Measurements from ENCODE around the gene MAP3K20.

The MAP3K20 gene

GRCh38 chr2:173136599-173136998, 61.0 kb downstream of the MAP3K20 start:
- Histone ChIP-seq H3K27ac (ENCODE audit: low read length) (no peak overlapping the region), H3K27me3 (ENCODE audit: insufficient read depth, low read length) (no peaks in the 10 kb centered on the region), H3K4me1 (ENCODE audit: insufficient read depth, low read length) (peaks cover 21% of the 10 kb centered on the region; the same call in 1 of the 2 replicates), H3K36me3 (ENCODE audit: insufficient read depth, low read depth, low read length) (no peaks in the 10 kb centered on the region), H3K9me3 (ENCODE audit: insufficient read depth, low read depth, low read length) (peaks cover 3% of the 10 kb centered on the region; the same call in 1 of the 2 replicates), H3K4me3 (ENCODE audit: low read length) (no peak overlapping the region), H3K9ac (ENCODE audit: low read depth, low read length) (no peak overlapping the region)

GRCh38 chr2:173137610-173138009, 62.0 kb downstream of the MAP3K20 start:
- H3K27ac ChIP-seq (ENCODE audit: low read length) = no peak overlapping the region
- H3K9ac ChIP-seq (ENCODE audit: low read depth, low read length) = no peak overlapping the region
- peaks cover 10% of the 10 kb centered on the region for H3K9me3 ChIP-seq (ENCODE audit: insufficient read depth, low read depth, low read length)
- H3K4me3 ChIP-seq (ENCODE audit: low read length) = no peak overlapping the region
- no peaks in the 10 kb centered on the region for H3K27me3 ChIP-seq (ENCODE audit: insufficient read depth, low read length)
- peaks cover 21% of the 10 kb centered on the region; the same call in 1 of the 2 replicates for H3K4me1 ChIP-seq (ENCODE audit: insufficient read depth, low read length)
- H3K36me3 ChIP-seq (ENCODE audit: insufficient read depth, low read depth, low read length) = no peaks in the 10 kb centered on the region

- no peak overlapping the region for H3K9ac ChIP-seq (ENCODE audit: low read depth, low read length)
- peaks cover 15% of the 10 kb centered on the region for H3K9me3 ChIP-seq (ENCODE audit: insufficient read depth, low read depth, low read length)
- no peaks in the 10 kb centered on the region for H3K27me3 ChIP-seq (ENCODE audit: insufficient read depth, low read length)
- no peak overlapping the region for H3K4me3 ChIP-seq (ENCODE audit: low read length)
- peaks cover 21% of the 10 kb centered on the region; the same call in 1 of the 2 replicates for H3K4me1 ChIP-seq (ENCODE audit: insufficient read depth, low read length)
- H3K27ac ChIP-seq (ENCODE audit: low read length) = no peak overlapping the region
- no peaks in the 10 kb centered on the region for H3K36me3 ChIP-seq (ENCODE audit: insufficient read depth, low read depth, low read length)
Observed at GRCh38 chr2:173138962-173139361, 63.3 kb downstream of the MAP3K20 start.

GRCh38 chr2:173141666-173142065, 66.0 kb downstream of the MAP3K20 start:
- no peak overlapping the region for H3K9ac ChIP-seq (ENCODE audit: low read depth, low read length)
- H3K9me3 ChIP-seq (ENCODE audit: insufficient read depth, low read depth, low read length) = peaks cover 15% of the 10 kb centered on the region
- peaks cover 1% of the 10 kb centered on the region; the same call in 1 of the 2 replicates for H3K4me1 ChIP-seq (ENCODE audit: insufficient read depth, low read length)
- no peaks in the 10 kb centered on the region for H3K27me3 ChIP-seq (ENCODE audit: insufficient read depth, low read length)
- H3K4me3 ChIP-seq (ENCODE audit: low read length) = no peak overlapping the region
- no peaks in the 10 kb centered on the region for H3K36me3 ChIP-seq (ENCODE audit: insufficient read depth, low read depth, low read length)
- H3K27ac ChIP-seq (ENCODE audit: low read length) = no peak overlapping the region

- no peak overlapping the region for H3K9ac ChIP-seq (ENCODE audit: low read depth, low read length)
- H3K36me3 ChIP-seq (ENCODE audit: insufficient read depth, low read depth, low read length) = no peaks in the 10 kb centered on the region
- peaks cover 15% of the 10 kb centered on the region for H3K9me3 ChIP-seq (ENCODE audit: insufficient read depth, low read depth, low read length)
- H3K4me3 ChIP-seq (ENCODE audit: low read length) = no peak overlapping the region
- H3K27me3 ChIP-seq (ENCODE audit: insufficient read depth, low read length) = no peaks in the 10 kb centered on the region
- H3K4me1 ChIP-seq (ENCODE audit: insufficient read depth, low read length) = no peaks in the 10 kb centered on the region
- H3K27ac ChIP-seq (ENCODE audit: low read length) = no peak overlapping the region
Observed at GRCh38 chr2:173145454-173145853, 69.8 kb downstream of the MAP3K20 start.

- no peak overlapping the region for H3K9ac ChIP-seq (ENCODE audit: low read depth, low read length)
- no peaks in the 10 kb centered on the region for H3K36me3 ChIP-seq (ENCODE audit: insufficient read depth, low read depth, low read length)
- H3K4me3 ChIP-seq (ENCODE audit: low read length) = no peak overlapping the region
- H3K9me3 ChIP-seq (ENCODE audit: insufficient read depth, low read depth, low read length) = peaks cover 12% of the 10 kb centered on the region
- 0 out of 2 replicates have a peak, but pooled peaks cover 3% of the 10 kb centered on the region for H3K4me1 ChIP-seq (ENCODE audit: insufficient read depth, low read length)
- no peaks in the 10 kb centered on the region for H3K27me3 ChIP-seq (ENCODE audit: insufficient read depth, low read length)
- H3K27ac ChIP-seq (ENCODE audit: low read length) = no peak overlapping the region
Observed at GRCh38 chr2:173146590-173146989, 70.9 kb downstream of the MAP3K20 start.

- H3K4me3 ChIP-seq (ENCODE audit: low read length) = no peak overlapping the region
Observed at GRCh38 chr2:173148520-173148919, 72.9 kb downstream of the MAP3K20 start.

GRCh38 chr2:173149491-173149890, 73.8 kb downstream of the MAP3K20 start:
- Histone ChIP-seq H3K9ac (ENCODE audit: low read depth, low read length) (no peak overlapping the region), H3K9me3 (ENCODE audit: insufficient read depth, low read depth, low read length) (no peaks in the 10 kb centered on the region), H3K36me3 (ENCODE audit: insufficient read depth, low read depth, low read length) (no peaks in the 10 kb centered on the region), H3K4me1 (ENCODE audit: insufficient read depth, low read length) (peaks cover 13% of the 10 kb centered on the region), H3K27me3 (ENCODE audit: insufficient read depth, low read length) (no peaks in the 10 kb centered on the region), H3K27ac (ENCODE audit: low read length) (no peak overlapping the region), H3K4me3 (ENCODE audit: low read length) (no peak overlapping the region)

More at GRCh38 chr2:173148520-173148919, 72.9 kb downstream of the MAP3K20 start:
- Histone ChIP-seq H3K36me3 (ENCODE audit: insufficient read depth, low read depth, low read length) (no peaks in the 10 kb centered on the region), H3K27me3 (ENCODE audit: insufficient read depth, low read length) (no peaks in the 10 kb centered on the region), H3K9ac (ENCODE audit: low read depth, low read length) (no peak overlapping the region), H3K4me1 (ENCODE audit: insufficient read depth, low read length) (peaks cover 13% of the 10 kb centered on the region), H3K27ac (ENCODE audit: low read length) (no peak overlapping the region), H3K9me3 (ENCODE audit: insufficient read depth, low read depth, low read length) (no peaks in the 10 kb centered on the region)

- no peak overlapping the region for H3K27ac ChIP-seq (ENCODE audit: low read length)
- H3K36me3 ChIP-seq (ENCODE audit: insufficient read depth, low read depth, low read length) = no peaks in the 10 kb centered on the region
- H3K4me1 ChIP-seq (ENCODE audit: insufficient read depth, low read length) = peaks cover 13% of the 10 kb centered on the region
- no peak overlapping the region for H3K4me3 ChIP-seq (ENCODE audit: low read length)
- no peaks in the 10 kb centered on the region for H3K9me3 ChIP-seq (ENCODE audit: insufficient read depth, low read depth, low read length)
- H3K27me3 ChIP-seq (ENCODE audit: insufficient read depth, low read length) = no peaks in the 10 kb centered on the region
- H3K9ac ChIP-seq (ENCODE audit: low read depth, low read length) = no peak overlapping the region
Observed at GRCh38 chr2:173150087-173150486, 74.4 kb downstream of the MAP3K20 start.

- Histone ChIP-seq H3K36me3 (ENCODE audit: insufficient read depth, low read depth, low read length) (no peaks in the 10 kb centered on the region), H3K27me3 (ENCODE audit: insufficient read depth, low read length) (no peaks in the 10 kb centered on the region), H3K4me1 (ENCODE audit: insufficient read depth, low read length) (peaks cover 13% of the 10 kb centered on the region), H3K4me3 (ENCODE audit: low read length) (no peak overlapping the region), H3K27ac (ENCODE audit: low read length) (no peak overlapping the region), H3K9me3 (ENCODE audit: insufficient read depth, low read depth, low read length) (peaks cover 3% of the 10 kb centered on the region), H3K9ac (ENCODE audit: low read depth, low read length) (no peak overlapping the region)
Observed at GRCh38 chr2:173150963-173151362, 75.3 kb downstream of the MAP3K20 start.

GRCh38 chr2:173151671-173152401, 76.2 kb downstream of the MAP3K20 start:
- H3K27ac ChIP-seq (ENCODE audit: low read length) = no peak overlapping the region

GRCh38 chr2:173153301-173153885, 77.7 kb downstream of the MAP3K20 start:
- Histone ChIP-seq H3K27me3 (ENCODE audit: insufficient read depth, low read length) (no peaks in the 10 kb centered on the region), H3K4me1 (ENCODE audit: insufficient read depth, low read length) (peaks cover 13% of the 10 kb centered on the region), H3K9me3 (ENCODE audit: insufficient read depth, low read depth, low read length) (peaks cover 12% of the 10 kb centered on the region), H3K4me3 (ENCODE audit: low read length) (no peak overlapping the region), H3K36me3 (ENCODE audit: insufficient read depth, low read depth, low read length) (no peaks in the 10 kb centered on the region), H3K27ac (ENCODE audit: low read length) (no peak overlapping the region), H3K9ac (ENCODE audit: low read depth, low read length) (no peak overlapping the region)

More at GRCh38 chr2:173151671-173152401, 76.2 kb downstream of the MAP3K20 start:
- H3K36me3 ChIP-seq (ENCODE audit: insufficient read depth, low read depth, low read length) = no peaks in the 10 kb centered on the region
- H3K27me3 ChIP-seq (ENCODE audit: insufficient read depth, low read length) = no peaks in the 10 kb centered on the region
- H3K4me1 ChIP-seq (ENCODE audit: insufficient read depth, low read length) = peaks cover 13% of the 10 kb centered on the region
- no peak overlapping the region for H3K4me3 ChIP-seq (ENCODE audit: low read length)
- no peak overlapping the region for H3K9ac ChIP-seq (ENCODE audit: low read depth, low read length)
- peaks cover 12% of the 10 kb centered on the region for H3K9me3 ChIP-seq (ENCODE audit: insufficient read depth, low read depth, low read length)
